ENCODE results near the gene LRRC56.

The LRRC56 gene

DNA sequence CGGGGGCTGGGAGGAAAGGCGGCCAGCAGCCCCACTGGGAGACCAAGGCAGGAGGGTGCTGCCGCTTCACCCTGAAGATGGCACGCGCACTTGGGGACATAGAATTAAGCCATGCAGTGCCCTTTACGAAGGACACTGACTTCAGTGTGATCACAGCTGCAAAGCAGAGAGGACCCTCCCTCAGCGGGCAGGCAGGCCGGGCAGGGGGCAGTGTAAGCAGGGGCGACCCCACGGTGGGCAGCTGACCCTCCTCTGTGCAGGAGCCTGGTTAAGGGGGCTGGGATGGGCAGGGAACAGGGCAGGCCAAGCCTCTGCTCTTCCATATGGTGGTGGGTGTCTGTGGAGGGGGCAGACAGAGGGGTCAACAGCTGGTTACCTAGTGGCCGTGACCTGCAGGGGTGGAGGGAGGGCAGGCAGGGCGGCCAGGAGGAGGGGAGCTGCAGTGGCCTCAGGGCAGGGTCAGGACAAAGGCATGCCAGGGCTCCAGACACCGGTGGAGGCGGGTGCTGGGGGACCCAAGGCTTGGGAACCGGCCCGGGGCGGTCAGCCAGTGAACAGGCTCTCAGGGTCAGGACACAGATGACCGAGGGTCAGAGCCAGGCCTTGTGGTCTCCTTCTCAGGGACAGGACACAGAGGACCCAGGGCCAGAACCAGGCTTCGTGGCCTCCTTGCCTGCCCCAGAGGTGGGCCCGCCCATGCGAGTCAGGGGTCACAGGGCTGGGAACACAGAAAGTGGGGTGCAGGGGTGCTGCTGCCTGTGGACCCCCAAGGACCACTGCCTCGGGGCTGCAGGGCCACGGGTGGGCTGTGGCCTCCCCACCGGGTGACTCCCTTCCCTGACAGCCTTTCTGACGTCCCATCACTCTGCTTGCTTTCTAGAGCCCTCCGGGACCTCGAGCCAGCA, 16.0 kb downstream of the LRRC56 start (continued):
- TF ChIP-seq BCL11B (tag by site-specific recombination; IDR thresholded peaks at IDR 0.05; ENCODE audit: low read depth), result peak; percentile 35; the same call in 1 of the 2 replicates
- no peak for TF ChIP-seq ZNF621 (tag by site-specific recombination; IDR thresholded peaks at IDR 0.05)
- TF ChIP-seq KLF17 (tag by site-specific recombination; IDR thresholded peaks at IDR 0.05), result no peak
- no peak for TF ChIP-seq ZNF10 (tag by site-specific recombination; IDR thresholded peaks at IDR 0.05)

- TF ChIP-seq GLIS1 (tag by site-specific recombination; IDR thresholded peaks at IDR 0.05), result peak; percentile 81
- TF ChIP-seq, protein P1, sequence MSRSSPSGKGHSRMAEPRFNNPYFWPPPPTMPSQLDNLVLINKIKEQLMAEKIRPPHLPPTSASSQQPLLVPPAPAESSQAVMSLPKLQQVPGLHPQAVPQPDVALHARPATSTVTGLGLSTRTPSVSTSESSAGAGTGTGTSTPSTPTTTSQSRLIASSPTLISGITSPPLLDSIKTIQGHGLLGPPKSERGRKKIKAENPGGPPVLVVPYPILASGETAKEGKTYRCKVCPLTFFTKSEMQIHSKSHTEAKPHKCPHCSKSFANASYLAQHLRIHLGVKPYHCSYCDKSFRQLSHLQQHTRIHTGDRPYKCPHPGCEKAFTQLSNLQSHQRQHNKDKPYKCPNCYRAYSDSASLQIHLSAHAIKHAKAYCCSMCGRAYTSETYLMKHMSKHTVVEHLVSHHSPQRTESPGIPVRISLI (tag by site-specific recombination; IDR thresholded peaks at IDR 0.05), result no peak
- TF ChIP-seq ZIC2 (tag by site-specific recombination; IDR thresholded peaks at IDR 0.05), result 0 out of 2 replicates have a peak, but pooled peaks have one; percentile 18
- Histone ChIP-seq H3K4me3 (ENCODE audit: low read depth, low read length) (no peak overlapping the region), H3K27ac (ENCODE audit: extremely low read depth, low read depth, low read length) (no peak overlapping the region), H3K9me3 (ENCODE audit: control insufficient read depth, insufficient read depth, low read depth, low read length) (no peaks in the 10 kb centered on the region), H3K4me1 (ENCODE audit: control insufficient read depth, insufficient read depth, low read length) (no peaks in the 10 kb centered on the region), H3K36me3 (ENCODE audit: control insufficient read depth in 2 of 2, insufficient read depth in 1 of 2, low read length in 2 of 2) (no peaks in the 10 kb centered on the region)
- ChIA-PET POLR2A (interaction anchor here (0.6 to 1.3 kb wide), 5 partner anchors 10 to 59 kb away, joined by 3 to 10 read pairs (median 3); partner anchors contain the start of gene HRAS), CTCF (interaction anchor here (0.5 to 2.8 kb wide), 12 partner anchors 9 to 312 kb away, joined by 3 to 17 read pairs (median 4); no protein-coding TSS in a partner anchor)
These were observed 16.6 kb downstream of the LRRC56 start for GRCh38 chr11:553988-554340.

DNA sequence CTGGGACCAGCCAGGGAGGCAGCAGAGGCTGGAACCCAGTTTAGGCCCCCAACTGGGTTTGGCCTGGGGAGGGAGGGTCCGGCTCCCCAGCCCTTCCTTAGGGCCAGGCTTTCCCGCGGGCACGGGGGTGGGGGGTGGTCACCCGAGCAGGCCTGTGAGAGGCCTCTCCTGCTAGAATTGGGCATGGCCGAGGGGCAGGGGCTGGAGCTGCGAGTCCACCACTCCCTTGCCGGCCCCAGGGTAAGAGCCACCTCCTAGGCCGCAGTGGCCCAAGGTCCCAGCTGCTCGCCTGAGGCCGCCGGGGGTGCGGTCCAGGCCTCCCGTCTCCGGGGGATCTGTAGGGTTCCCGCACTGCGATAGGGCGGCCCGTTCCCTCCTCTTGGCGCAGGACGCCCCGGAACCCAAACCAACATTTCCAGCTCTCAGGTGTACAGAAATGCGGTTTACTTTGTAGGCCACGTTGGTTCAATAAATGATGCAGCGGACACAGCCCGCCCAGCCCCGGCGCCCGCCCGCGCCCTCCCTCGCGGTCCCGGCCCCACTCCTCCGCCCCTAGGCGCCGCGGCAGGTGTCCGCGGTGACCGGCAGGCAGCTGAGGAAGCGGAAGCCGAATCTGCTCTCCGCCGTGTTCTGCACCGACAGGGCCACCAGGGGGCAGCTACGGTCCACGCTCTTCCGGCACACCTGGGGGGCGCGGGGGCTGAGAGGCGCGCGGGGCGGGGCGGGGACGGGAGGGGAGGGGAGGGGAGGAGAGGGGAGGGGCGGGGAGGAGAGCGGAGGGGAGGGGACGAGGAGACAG, 17.3 kb downstream of the LRRC56 start:
- Histone ChIP-seq H3K4me1 (ENCODE audit: control insufficient read depth, insufficient read depth, low read length) (no peaks in the 10 kb centered on the region), H3K36me3 (ENCODE audit: control insufficient read depth in 2 of 2, insufficient read depth in 1 of 2, low read length in 2 of 2) (no peaks in the 10 kb centered on the region), H3K27ac (ENCODE audit: extremely low read depth, low read depth, low read length) (no peak overlapping the region), H3K4me3 (ENCODE audit: low read depth, low read length) (peak overlapping the region; percentile 44; the same call in 1 of the 2 replicates), H3K9me3 (ENCODE audit: control insufficient read depth, insufficient read depth, low read depth, low read length) (no peaks in the 10 kb centered on the region)
- CTCF ChIA-PET, result interaction anchor here (0.5 to 2.8 kb wide), 18 partner anchors 10 to 357 kb away, joined by 3 to 17 read pairs (median 3); no protein-coding TSS in a partner anchor
- POLR2A ChIA-PET, result interaction anchor here (0.6 to 1.4 kb wide), 11 partner anchors 9 to 172 kb away, joined by 3 to 10 read pairs (median 3); partner anchors contain the start of genes HRAS, IRF7 and PHRF1
- TF ChIP-seq, protein P2, sequence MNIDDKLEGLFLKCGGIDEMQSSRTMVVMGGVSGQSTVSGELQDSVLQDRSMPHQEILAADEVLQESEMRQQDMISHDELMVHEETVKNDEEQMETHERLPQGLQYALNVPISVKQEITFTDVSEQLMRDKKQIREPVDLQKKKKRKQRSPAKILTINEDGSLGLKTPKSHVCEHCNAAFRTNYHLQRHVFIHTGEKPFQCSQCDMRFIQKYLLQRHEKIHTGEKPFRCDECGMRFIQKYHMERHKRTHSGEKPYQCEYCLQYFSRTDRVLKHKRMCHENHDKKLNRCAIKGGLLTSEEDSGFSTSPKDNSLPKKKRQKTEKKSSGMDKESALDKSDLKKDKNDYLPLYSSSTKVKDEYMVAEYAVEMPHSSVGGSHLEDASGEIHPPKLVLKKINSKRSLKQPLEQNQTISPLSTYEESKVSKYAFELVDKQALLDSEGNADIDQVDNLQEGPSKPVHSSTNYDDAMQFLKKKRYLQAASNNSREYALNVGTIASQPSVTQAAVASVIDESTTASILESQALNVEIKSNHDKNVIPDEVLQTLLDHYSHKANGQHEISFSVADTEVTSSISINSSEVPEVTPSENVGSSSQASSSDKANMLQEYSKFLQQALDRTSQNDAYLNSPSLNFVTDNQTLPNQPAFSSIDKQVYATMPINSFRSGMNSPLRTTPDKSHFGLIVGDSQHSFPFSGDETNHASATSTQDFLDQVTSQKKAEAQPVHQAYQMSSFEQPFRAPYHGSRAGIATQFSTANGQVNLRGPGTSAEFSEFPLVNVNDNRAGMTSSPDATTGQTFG (tag by site-specific recombination; IDR thresholded peaks at IDR 0.05; ENCODE audit: borderline replicate concordance), result no peak
- TF ChIP-seq ZNF692 (tag by site-specific recombination; IDR thresholded peaks at IDR 0.05) (no peak), ZNF626 (tag by site-specific recombination; IDR thresholded peaks at IDR 0.05) (no peak), ZNF585B (tag by site-specific recombination; IDR thresholded peaks at IDR 0.05) (no peak), ZNF560 (tag by site-specific recombination; IDR thresholded peaks at IDR 0.05; ENCODE audit: borderline replicate concordance) (no peak), ZNF2 (tag by site-specific recombination; IDR thresholded peaks at IDR 0.05) (no peak), ZNF433 (tag by site-specific recombination; IDR thresholded peaks at IDR 0.05; ENCODE audit: low read depth) (no peak), ZNF416 (tag by site-specific recombination; IDR thresholded peaks at IDR 0.05) (no peak), ZFHX2 (tag by site-specific recombination; conservative IDR thresholded peaks at IDR 0.05) (peak; percentile 63), ZNF629 (tag by site-specific recombination; IDR thresholded peaks at IDR 0.05) (no peak), ZFP41 (tag by site-specific recombination; IDR thresholded peaks at IDR 0.05; ENCODE audit: borderline replicate concordance) (no peak), OSR2 (tag by site-specific recombination; IDR thresholded peaks at IDR 0.05) (0 out of 2 replicates have a peak, but pooled peaks have one; percentile 23), SP2 (tag by site-specific recombination; IDR thresholded peaks at IDR 0.05) (0 out of 2 replicates have a peak, but pooled peaks have one; percentile 10), ZNF701 (tag by site-specific recombination; IDR thresholded peaks at IDR 0.05) (no peak), ZSCAN18 (tag by site-specific recombination; IDR thresholded peaks at IDR 0.05) (no peak), ZIC2 (tag by site-specific recombination; IDR thresholded peaks at IDR 0.05) (peak; percentile 31; the same call in 1 of the 2 replicates), ZNF423 (tag by site-specific recombination; IDR thresholded peaks at IDR 0.05) (no peak)

All from HEK293 (cell line).